ENCODE measurements around the gene SENP8.

The SENP8 gene

GRCh38 chr15:72167445-72167844 lies 49.2 kb downstream of the SENP8 start:
- no peak for DNase-seq
- peak overlapping the region; percentile 99 for H3K27ac ChIP-seq (ENCODE audit: low read depth, low read length)
- H2BK5ac ChIP-seq (ENCODE audit: low read depth, low read length, poor library complexity) = peak overlapping the region; percentile 73
- H3K14ac ChIP-seq (ENCODE audit: low read length) = peak overlapping the region; percentile 28
- H2BK12ac ChIP-seq (ENCODE audit: low read length) = peak overlapping the region; percentile 77
- peak overlapping the region; percentile 27 for H3K18ac ChIP-seq (ENCODE audit: low read length)
- H3K9me3 ChIP-seq (ENCODE audit: insufficient read depth, low read depth, low read length) = no peaks in the 10 kb centered on the region
- H3K4me2 ChIP-seq (ENCODE audit: low read length) = no peak overlapping the region
- peaks cover 41 to 49% of the 10 kb centered on the region in 2 experiments for H3K4me1 ChIP-seq (ENCODE audit: control insufficient read depth in 1 of 2, insufficient read depth in 2 of 2, low read length in 2 of 2)
- peaks cover 12% of the 10 kb centered on the region for H3K79me2 ChIP-seq (ENCODE audit: control insufficient read depth, insufficient read depth, low read length, poor library complexity)
- H4K8ac ChIP-seq (ENCODE audit: low read depth, low read length) = peak overlapping the region; percentile 72
- no CpG with 5 or more reads among the region's 6 CpGs for WGBS (ENCODE audit: extremely low coverage, insufficient coverage, insufficient read length)
- H3K23ac ChIP-seq (ENCODE audit: low read length) = no peak overlapping the region
- H2AK5ac ChIP-seq (ENCODE audit: low read length) = peak overlapping the region; percentile 26
- peak overlapping the region; percentile 95 for H4K91ac ChIP-seq (ENCODE audit: low read depth, low read length)
- no peak overlapping the region for H3K4me3 ChIP-seq (ENCODE audit: low read depth, low read length)
- no peak overlapping the region for H4K12ac ChIP-seq (ENCODE audit: low read depth, low read length)
- H3K27me3 ChIP-seq (ENCODE audit: insufficient read depth, low read length) = no peaks in the 10 kb centered on the region
- peaks cover 36% of the 10 kb centered on the region for H3K79me1 ChIP-seq (ENCODE audit: low read length)
- peak overlapping the region; percentile 65 for H2BK120ac ChIP-seq (ENCODE audit: insufficient read depth, low read length, poor library complexity)
- H3K36me3 ChIP-seq (ENCODE audit: control insufficient read depth in 1 of 2, insufficient read depth in 2 of 2, low read length in 2 of 2) = peaks cover 5% of the 10 kb centered on the region in 2 experiments
- H3K4ac ChIP-seq (ENCODE audit: low read depth, low read length) = peak overlapping the region; percentile 37
- H3K9ac ChIP-seq (ENCODE audit: low read length) = no peak overlapping the region
- no peak overlapping the region for H2AFZ ChIP-seq (ENCODE audit: insufficient read depth, low read length, poor library complexity)

- peak; percentile 98 to 99 for DNase-seq
- peak overlapping the region; percentile 35 for H3K9ac ChIP-seq (ENCODE audit: low read length)
- H4K8ac ChIP-seq (ENCODE audit: low read depth, low read length) = peak overlapping the region; percentile 77
- peak overlapping the region; percentile 29 for H3K4ac ChIP-seq (ENCODE audit: low read depth, low read length)
- H3K79me2 ChIP-seq (ENCODE audit: control insufficient read depth, insufficient read depth, low read length, poor library complexity) = peaks cover 12% of the 10 kb centered on the region
- H3K9me3 ChIP-seq (ENCODE audit: insufficient read depth, low read depth, low read length) = no peaks in the 10 kb centered on the region
- peaks cover 39 to 46% of the 10 kb centered on the region in 2 experiments for H3K4me1 ChIP-seq (ENCODE audit: control insufficient read depth in 1 of 2, insufficient read depth in 2 of 2, low read length in 2 of 2)
- H2BK5ac ChIP-seq (ENCODE audit: low read depth, low read length, poor library complexity) = peak overlapping the region; percentile 80
- H3K23ac ChIP-seq (ENCODE audit: low read length) = no peak overlapping the region
- H3K27me3 ChIP-seq (ENCODE audit: insufficient read depth, low read length) = no peaks in the 10 kb centered on the region
- no CpG with 5 or more reads among the region's 7 CpGs for WGBS (ENCODE audit: extremely low coverage, insufficient coverage, insufficient read length)
- H3K4me3 ChIP-seq (ENCODE audit: low read depth, low read length) = no peak overlapping the region
- peaks cover 5% of the 10 kb centered on the region in 2 experiments for H3K36me3 ChIP-seq (ENCODE audit: control insufficient read depth in 1 of 2, insufficient read depth in 2 of 2, low read length in 2 of 2)
- peak overlapping the region; percentile 58 for H3K18ac ChIP-seq (ENCODE audit: low read length)
- H2AFZ ChIP-seq (ENCODE audit: insufficient read depth, low read length, poor library complexity) = no peak overlapping the region
- peak overlapping the region; percentile 3 for H4K12ac ChIP-seq (ENCODE audit: low read depth, low read length)
- peak overlapping the region; percentile 35 for H2AK5ac ChIP-seq (ENCODE audit: low read length)
- H3K14ac ChIP-seq (ENCODE audit: low read length) = peak overlapping the region; percentile 82
- H4K91ac ChIP-seq (ENCODE audit: low read depth, low read length) = peak overlapping the region; percentile 95
- H3K4me2 ChIP-seq (ENCODE audit: low read length) = peak overlapping the region; percentile 49
- H2BK12ac ChIP-seq (ENCODE audit: low read length) = peak overlapping the region; percentile 88
- peak overlapping the region; percentile 99 for H3K27ac ChIP-seq (ENCODE audit: low read depth, low read length)
- H2BK120ac ChIP-seq (ENCODE audit: insufficient read depth, low read length, poor library complexity) = peak overlapping the region; percentile 83
- H3K79me1 ChIP-seq (ENCODE audit: low read length) = peaks cover 36% of the 10 kb centered on the region
These were observed 50.1 kb downstream of the SENP8 start for GRCh38 chr15:72168131-72168807.

- Histone ChIP-seq H3K9me3 (ENCODE audit: insufficient read depth, low read depth, low read length) (no peaks in the 10 kb centered on the region), H3K9ac (ENCODE audit: low read length) (peak overlapping the region; percentile 35), H3K18ac (ENCODE audit: low read length) (peak overlapping the region; percentile 71), H3K23ac (ENCODE audit: low read length) (no peak overlapping the region), H3K36me3 (ENCODE audit: control insufficient read depth in 1 of 2, insufficient read depth in 2 of 2, low read length in 2 of 2) (peaks cover 5% of the 10 kb centered on the region in 2 experiments), H4K91ac (ENCODE audit: low read depth, low read length) (peak overlapping the region; percentile 95), H3K79me2 (ENCODE audit: control insufficient read depth, insufficient read depth, low read length, poor library complexity) (peaks cover 12% of the 10 kb centered on the region), H3K79me1 (ENCODE audit: low read length) (peaks cover 36% of the 10 kb centered on the region), H3K27ac (ENCODE audit: low read depth, low read length) (peak overlapping the region; percentile 99), H2BK5ac (ENCODE audit: low read depth, low read length, poor library complexity) (peak overlapping the region; percentile 80), H3K4me3 (ENCODE audit: low read depth, low read length) (no peak overlapping the region), H2AFZ (ENCODE audit: insufficient read depth, low read length, poor library complexity) (no peak overlapping the region), H2BK120ac (ENCODE audit: insufficient read depth, low read length, poor library complexity) (peak overlapping the region; percentile 83), H4K8ac (ENCODE audit: low read depth, low read length) (peak overlapping the region; percentile 77), H3K27me3 (ENCODE audit: insufficient read depth, low read length) (no peaks in the 10 kb centered on the region), H2BK12ac (ENCODE audit: low read length) (peak overlapping the region; percentile 88), H4K12ac (ENCODE audit: low read depth, low read length) (peak overlapping the region; percentile 13), H3K14ac (ENCODE audit: low read length) (peak overlapping the region; percentile 82), H3K4me2 (ENCODE audit: low read length) (peak overlapping the region; percentile 49), H3K4ac (ENCODE audit: low read depth, low read length) (peak overlapping the region; percentile 41), H3K4me1 (ENCODE audit: control insufficient read depth in 1 of 2, insufficient read depth in 2 of 2, low read length in 2 of 2) (peaks cover 39 to 46% of the 10 kb centered on the region in 2 experiments), H2AK5ac (ENCODE audit: low read length) (peak overlapping the region; percentile 86)
- no peak for DNase-seq
- no CpG with 5 or more reads among the region's 4 CpGs for WGBS (ENCODE audit: extremely low coverage, insufficient coverage, insufficient read length)
These were observed 50.6 kb downstream of the SENP8 start for GRCh38 chr15:72168808-72169190.

- Histone ChIP-seq H2BK120ac (ENCODE audit: insufficient read depth, low read length, poor library complexity) (peak overlapping the region; percentile 83), H3K14ac (ENCODE audit: low read length) (peak overlapping the region; percentile 82), H3K36me3 (ENCODE audit: control insufficient read depth in 1 of 2, insufficient read depth in 2 of 2, low read length in 2 of 2) (peaks cover 5% of the 10 kb centered on the region in 2 experiments), H3K27me3 (ENCODE audit: insufficient read depth, low read length) (no peaks in the 10 kb centered on the region), H3K4me1 (ENCODE audit: control insufficient read depth in 1 of 2, insufficient read depth in 2 of 2, low read length in 2 of 2) (peaks cover 39 to 50% of the 10 kb centered on the region in 2 experiments), H3K79me2 (ENCODE audit: control insufficient read depth, insufficient read depth, low read length, poor library complexity) (peaks cover 12% of the 10 kb centered on the region), H4K12ac (ENCODE audit: low read depth, low read length) (peak overlapping the region; percentile 54), H2BK5ac (ENCODE audit: low read depth, low read length, poor library complexity) (peak overlapping the region; percentile 80), H3K9me3 (ENCODE audit: insufficient read depth, low read depth, low read length) (no peaks in the 10 kb centered on the region), H3K4me3 (ENCODE audit: low read depth, low read length) (peak overlapping the region; percentile 25), H2BK12ac (ENCODE audit: low read length) (peak overlapping the region; percentile 88), H4K8ac (ENCODE audit: low read depth, low read length) (peak overlapping the region; percentile 77), H3K4me2 (ENCODE audit: low read length) (peak overlapping the region; percentile 49), H3K9ac (ENCODE audit: low read length) (no peak overlapping the region), H3K27ac (ENCODE audit: low read depth, low read length) (peak overlapping the region; percentile 99), H3K23ac (ENCODE audit: low read length) (no peak overlapping the region), H2AK5ac (ENCODE audit: low read length) (peak overlapping the region; percentile 86), H3K4ac (ENCODE audit: low read depth, low read length) (peak overlapping the region; percentile 41), H3K79me1 (ENCODE audit: low read length) (peaks cover 36% of the 10 kb centered on the region), H4K91ac (ENCODE audit: low read depth, low read length) (peak overlapping the region; percentile 95), H3K18ac (ENCODE audit: low read length) (peak overlapping the region; percentile 71), H2AFZ (ENCODE audit: insufficient read depth, low read length, poor library complexity) (peak overlapping the region; percentile 20)
- peak in 1 of 2 donors; percentile 17 for DNase-seq
- WGBS (ENCODE audit: extremely low coverage, insufficient coverage, insufficient read length) = no CpG with 5 or more reads among the region's 10 CpGs
These were observed 51.2 kb downstream of the SENP8 start for GRCh38 chr15:72169236-72169920.
